SK-N-SH treated with all-trans-retinoic acid at 6 μM for 48 hours (cell line): ENCODE results near the gene PTPRG.

Experiments used
- ATAC-seq: fragments of 200-7000 bp; cut with Tn5 transposase; 3 replicates; pipeline ENCODE4 v1.9.1; 2020; ENCODE audit warnings: mild to moderate bottlenecking, moderate library complexity
- ARNTL ChIP-seq: fragments of 450-650 bp; formaldehyde crosslinking; IDR thresholded peaks from 2 replicates; pipeline ENCODE4 v1.5.0; 2020; ENCODE audit warnings: low read depth, mild to moderate bottlenecking, moderate library complexity, borderline replicate concordance
- BACH2 ChIP-seq: fragments of 250-450 bp; sonication (Bioruptor Pico); IDR thresholded peaks from 2 replicates; pipeline ENCODE4 v1.9.0; 2021; ENCODE audit warnings: mild to moderate bottlenecking, borderline replicate concordance
- CREB5 ChIP-seq: fragments of 250-450 bp; sonication (Bioruptor Pico); IDR thresholded peaks from 2 replicates; pipeline ENCODE4 v1.5.1; 2020; ENCODE audit warnings: low read depth, mild to moderate bottlenecking, moderate library complexity
- CSDC2 ChIP-seq: fragments of 250-450 bp; sonication (Bioruptor Pico); IDR thresholded peaks from 2 replicates; pipeline ENCODE4 v1.5.0; 2020; ENCODE audit warnings: mild to moderate bottlenecking, moderate library complexity
- CSRNP3 ChIP-seq: fragments of 250-450 bp; sonication (Bioruptor Pico); IDR thresholded peaks from 2 replicates; pipeline ENCODE4 v1.5.1; 2021; ENCODE audit warnings: mild to moderate bottlenecking, moderate library complexity
- ESRRG ChIP-seq: fragments of 250-450 bp; sonication (Bioruptor Pico); IDR thresholded peaks from 2 replicates; pipeline ENCODE4 v1.6.1; 2021; ENCODE audit warnings: mild to moderate bottlenecking
- GLIS3 ChIP-seq: fragments of 250-450 bp; sonication (Bioruptor Pico); IDR thresholded peaks from 2 replicates; pipeline ENCODE4 v1.5.0; 2020; ENCODE audit warnings: mild to moderate bottlenecking, moderate library complexity
- ISL1 ChIP-seq: fragments of 250-450 bp; sonication (Bioruptor Pico); IDR thresholded peaks from 2 replicates; pipeline ENCODE4 v2.1.2; 2022; ENCODE audit warnings: mild to moderate bottlenecking, moderate library complexity
- OSR1 ChIP-seq: fragments of 250-450 bp; sonication (Bioruptor Pico); IDR thresholded peaks from 2 replicates; pipeline ENCODE4 v1.8.0; 2022; ENCODE audit warnings: moderate library complexity, mild to moderate bottlenecking, inconsistent platforms
- PATZ1 ChIP-seq: fragments of 250-450 bp; sonication (Bioruptor Pico); IDR thresholded peaks from 2 replicates; pipeline ENCODE4 v1.8.0; 2020; ENCODE audit warnings: mild to moderate bottlenecking, moderate library complexity, borderline replicate concordance
- POU6F1 ChIP-seq: fragments of 250-450 bp; sonication (Bioruptor Pico); IDR thresholded peaks from 2 replicates; pipeline ENCODE4 v1.8.0; 2021; ENCODE audit warnings: low read depth, mild to moderate bottlenecking, moderate library complexity, borderline replicate concordance
- PPARA ChIP-seq: fragments of 250-450 bp; sonication (Bioruptor Pico); IDR thresholded peaks from 2 replicates; pipeline ENCODE4 v1.5.0; 2020; ENCODE audit warnings: mild to moderate bottlenecking, borderline replicate concordance
- SNAI2 ChIP-seq: fragments of 250-450 bp; sonication (Bioruptor Pico); IDR thresholded peaks from 2 replicates; pipeline ENCODE4 v1.5.0; 2020; ENCODE audit warnings: mild to moderate bottlenecking, moderate library complexity
- TOX ChIP-seq: fragments of 250-450 bp; sonication (Bioruptor Pico); IDR thresholded peaks from 2 replicates; pipeline ENCODE4 v1.8.0; 2021; ENCODE audit warnings: mild to moderate bottlenecking, moderate library complexity, borderline replicate concordance
- TSHZ2 ChIP-seq: fragments of 250-450 bp; sonication (Bioruptor Pico); IDR thresholded peaks from 2 replicates; pipeline ENCODE4 v1.5.0; 2020; ENCODE audit warnings: mild to moderate bottlenecking, moderate library complexity
- ZC3H10 ChIP-seq: fragments of 250-450 bp; sonication (Bioruptor Pico); IDR thresholded peaks from 2 replicates; pipeline ENCODE4 v1.5.1; 2021; ENCODE audit warnings: mild to moderate bottlenecking, moderate library complexity
- ZFP3 ChIP-seq: fragments of 250-450 bp; sonication (Bioruptor Pico); IDR thresholded peaks from 2 replicates; pipeline ENCODE4 v1.5.0; 2020; ENCODE audit warnings: mild to moderate bottlenecking, moderate library complexity
- ZFP30 ChIP-seq: fragments of 450-650 bp; formaldehyde crosslinking; IDR thresholded peaks from 2 replicates; pipeline ENCODE4 v1.5.0; 2022; ENCODE audit warnings: mild to moderate bottlenecking, moderate library complexity
- ZNF70 ChIP-seq: fragments of 450-650 bp; formaldehyde crosslinking; IDR thresholded peaks from 2 replicates; pipeline ENCODE4 v1.5.0; 2020; ENCODE audit warnings: mild to moderate bottlenecking, moderate library complexity
- ZNF8 ChIP-seq: fragments of 450-650 bp; formaldehyde crosslinking; IDR thresholded peaks from 2 replicates; pipeline ENCODE4 v1.5.0; 2020; ENCODE audit warnings: mild to moderate bottlenecking, moderate library complexity

The PTPRG gene

GRCh38 chr3:61666615-61667330 is 105.4 kb downstream of the PTPRG start:
- ATAC-seq, result no peak
- no peak for TF ChIP-seq ARNTL (CRISPR knock-in tag)
- no peak for TF ChIP-seq CSRNP3 (CRISPR knock-in tag)

GRCh38 chr3:61667383-61667782 is 106.0 kb downstream of the PTPRG start:
- TF ChIP-seq POU6F1 (CRISPR knock-in tag) (no peak), ESRRG (CRISPR knock-in tag) (no peak), GLIS3 (CRISPR knock-in tag) (no peak), CSRNP3 (CRISPR knock-in tag) (no peak), OSR1 (CRISPR knock-in tag) (no peak), CSDC2 (CRISPR knock-in tag) (no peak), ZFP3 (CRISPR knock-in tag) (no peak), PPARA (CRISPR knock-in tag) (no peak), ZNF8 (CRISPR knock-in tag) (no peak), SNAI2 (CRISPR knock-in tag) (no peak), ARNTL (CRISPR knock-in tag) (no peak), ZC3H10 (CRISPR knock-in tag) (no peak)
- no peak for ATAC-seq

GRCh38 chr3:61667814-61668213 is 106.4 kb downstream of the PTPRG start:
- TF ChIP-seq ESRRG (CRISPR knock-in tag) (no peak), ISL1 (CRISPR knock-in tag) (no peak), ZNF70 (CRISPR knock-in tag) (no peak), ZFP30 (CRISPR knock-in tag) (no peak), CSRNP3 (CRISPR knock-in tag) (no peak), TSHZ2 (CRISPR knock-in tag) (no peak), ZC3H10 (CRISPR knock-in tag) (no peak), BACH2 (CRISPR knock-in tag) (no peak), TOX (CRISPR knock-in tag) (no peak), ZNF8 (CRISPR knock-in tag) (no peak), OSR1 (CRISPR knock-in tag) (no peak), SNAI2 (CRISPR knock-in tag) (no peak), PATZ1 (CRISPR knock-in tag) (no peak), ZFP3 (CRISPR knock-in tag) (no peak), CREB5 (CRISPR knock-in tag) (no peak)
- no peak for ATAC-seq
